Naive thymus-derived CD4-positive, alpha-beta T cell (primary cell): ENCODE results near the gene GABRB3. TPM values are rescaled to one million over a fixed set of nuclear protein-coding genes. Genes with fewer than 3 reads are reported as not detected.

Source experiments
- ATAC-seq: fragments of 150-1000 bp; cut with Tn5 transposase; 2 replicates; pipeline ENCODE4 v1.10.0; 2021; ENCODE audit warnings: mild to moderate bottlenecking, moderate library complexity
- CTCF ChIA-PET: fragments of 350-600 bp; sonication (Branson Sonifier 250); formaldehyde crosslinking; loops from one replicate; lab custom pipeline; 2021; ENCODE audit warnings: antibody characterized with exemption; lab: Charles Lee
- POLR2A ChIA-PET: fragments of 350-600 bp; sonication (Branson Sonifier 250); formaldehyde crosslinking; loops from one replicate; lab custom pipeline; 2021; ENCODE audit warnings: antibody characterized with exemption, inconsistent platforms; lab: Charles Lee
- DNase-seq, 9 donors: peaks; one replicate each; pipeline versions ENCODE4 v3.0.0 to v3.0.0-alpha.2; 2020 to 2022; ENCODE audit warnings: mixed read lengths in 1 of 9
- H3K27ac ChIP-seq: one replicate; pipeline ENCODE4 v1.7.0; 2013; ENCODE audit warnings: mild to moderate bottlenecking, low read depth, low read length, moderate library complexity
- H3K27me3 ChIP-seq, 2 donors: one replicate each; pipeline ENCODE4 v1.7.0; 2013; ENCODE audit warnings: low read length in 2 of 2, mild to moderate bottlenecking in 2 of 2, moderate library complexity in 2 of 2; ENCODE audit not compliant: control insufficient read depth in 2 of 2, insufficient read depth in 2 of 2
- H3K36me3 ChIP-seq, 3 experiments: 1 replicate in 2 of 3; 2 replicates in 1 of 3; pipeline ENCODE4 v1.7.0; 2013; ENCODE audit warnings: low read length in 3 of 3, mild to moderate bottlenecking in 3 of 3, moderate library complexity in 1 of 3; ENCODE audit not compliant: insufficient read depth in 3 of 3, control insufficient read depth in 2 of 3
- H3K4me1 ChIP-seq, 2 donors: one replicate each; pipeline ENCODE4 v1.7.0; 2013; ENCODE audit warnings: low read length in 2 of 2, mild to moderate bottlenecking in 2 of 2, moderate library complexity in 1 of 2; ENCODE audit not compliant: control insufficient read depth in 2 of 2, insufficient read depth in 2 of 2
- H3K4me3 ChIP-seq: 2 replicates; pipeline ENCODE4 v1.7.0; 2013; ENCODE audit warnings: mild to moderate bottlenecking, low read length
- H3K9me3 ChIP-seq, 3 experiments: 1 replicate in 2 of 3; 2 replicates in 1 of 3; pipeline ENCODE4 v1.7.0; 2013; ENCODE audit warnings: low read length in 3 of 3; ENCODE audit not compliant: control insufficient read depth in 2 of 3
- H3K27ac Mint-ChIP-seq, 9 donors: one replicate each; pipeline ENCODE4 v1.8.0; 2020 to 2022; ENCODE audit warnings: mixed read lengths in 9 of 9, mild to moderate bottlenecking in 8 of 9, moderate library complexity in 5 of 9, inconsistent platforms in 2 of 9
- H3K27me3 Mint-ChIP-seq, 5 donors: one replicate each; pipeline ENCODE4 v1.8.0; 2021 to 2022; ENCODE audit warnings: mixed read lengths in 5 of 5, mild to moderate bottlenecking in 1 of 5
- H3K36me3 Mint-ChIP-seq, 5 donors: one replicate each; pipeline ENCODE4 v1.8.0; 2020 to 2022; ENCODE audit warnings: mixed read lengths in 5 of 5, mild to moderate bottlenecking in 3 of 5, inconsistent platforms in 1 of 5
- H3K4me1 Mint-ChIP-seq, 7 donors: one replicate each; pipeline ENCODE4 v1.8.0; 2020 to 2022; ENCODE audit warnings: mixed read lengths in 7 of 7, mild to moderate bottlenecking in 3 of 7, inconsistent platforms in 1 of 7
- H3K4me3 Mint-ChIP-seq, 10 donors: one replicate each; pipeline ENCODE4 v1.8.0; 2020 to 2022; ENCODE audit warnings: mild to moderate bottlenecking in 10 of 10, mixed read lengths in 10 of 10, moderate library complexity in 6 of 10, inconsistent platforms in 2 of 10
- H3K9me3 Mint-ChIP-seq, 11 donors: one replicate each; pipeline ENCODE4 v1.8.0; 2020 to 2022; ENCODE audit warnings: mixed read lengths in 11 of 11, mild to moderate bottlenecking in 4 of 11, inconsistent platforms in 1 of 11, moderate library complexity in 1 of 11
- intact Hi-C, 2 donors: fragments of 100-400 bp; cut with micrococcal nuclease; formaldehyde crosslinking; loops; one replicate each; pipeline ENCODE4 v1.15.1; 2023
- polyA plus RNA-seq, 2 donors: library from polyadenylated mRNA; unstranded; fragments of 300-500 nt; fragmentation: Illumina TruSeq; gene quantifications; one replicate each; pipeline ENCODE4 v1.2.3, GENCODE V29; 2021
- total RNA-seq, 6 experiments: library from RNA in 5 of 6; stranded (reverse) in 5 of 6; gene quantifications; 1 replicate in 5 of 6; 2 replicates in 1 of 6; pipeline ENCODE4 v1.2.3 and lab custom pipeline; 2021 to 2026

The GABRB3 gene
- total and polyA plus RNA-seq, 7 experiments from 2014 or later: 0.51 TPM; not detected in 6

- intact Hi-C loops: no loop called here
- Mint-ChIP-seq H3K4me3 (no peak overlapping the region), H3K27ac (no peak overlapping the region), H3K4me1 (no peaks in the 10 kb centered on the region), H3K27me3 (no peaks in the 10 kb centered on the region), H3K9me3 (peaks cover 11 to 29% (median 16%) of the 10 kb centered on the region in 11 donors), H3K36me3 (no peaks in the 10 kb centered on the region)
- Histone ChIP-seq H3K27ac (no peak overlapping the region), H3K9me3 (no peaks in the 10 kb centered on the region), H3K27me3 (no peaks in the 10 kb centered on the region), H3K36me3 (no peaks in the 10 kb centered on the region), H3K4me1 (no peaks in the 10 kb centered on the region), H3K4me3 (no peak overlapping the region)
- no peak for DNase-seq
- POLR2A ChIA-PET: no interaction called here
- CTCF ChIA-PET: no interaction called here
- no peak for ATAC-seq
These were observed 142.0 kb downstream of the GABRB3 start for GRCh38 chr15:26630857-26631256.

- intact Hi-C loops: no loop called here
- DNase-seq: peak in 3 of 9 donors; percentile 1 to 38 (median 3)
These were observed 143.9 kb downstream of the GABRB3 start for GRCh38 chr15:26628879-26629529.

GRCh38 chr15:26628071-26628470 lies 144.8 kb downstream of the GABRB3 start:
- no peaks in the 10 kb centered on the region for H3K27me3 ChIP-seq
- CTCF ChIA-PET: no interaction called here
- peak overlapping the region in 1 of 10 donors; percentile 44 for H3K4me3 Mint-ChIP-seq

More at GRCh38 chr15:26628879-26629529, 143.9 kb downstream of the GABRB3 start:
- Mint-ChIP-seq H3K27me3 (no peaks in the 10 kb centered on the region), H3K9me3 (peaks cover 5 to 33% (median 17%) of the 10 kb centered on the region in 11 donors), H3K27ac (no peak overlapping the region), H3K4me1 (no peaks in the 10 kb centered on the region), H3K4me3 (peak overlapping the region in 3 of 10 donors; percentile 30 to 47 (median 44)), H3K36me3 (no peaks in the 10 kb centered on the region)
- H3K27me3 ChIP-seq: no peaks in the 10 kb centered on the region
- ATAC-seq: no peak
- no peaks in the 10 kb centered on the region for H3K36me3 ChIP-seq
- H3K9me3 ChIP-seq: no peaks in the 10 kb centered on the region
- H3K4me3 ChIP-seq: no peak overlapping the region
- no peak overlapping the region for H3K27ac ChIP-seq
- ChIA-PET CTCF (no interaction called here), POLR2A (no interaction called here)
- no peaks in the 10 kb centered on the region for H3K4me1 ChIP-seq

GRCh38 chr15:26624128-26624527 lies 148.7 kb downstream of the GABRB3 start:
- Mint-ChIP-seq H3K27me3 (no peaks in the 10 kb centered on the region), H3K36me3 (peaks cover 0 to 5% (median 0%) of the 10 kb centered on the region in 5 donors), H3K4me3 (no peak overlapping the region), H3K27ac (no peak overlapping the region), H3K9me3 (peaks cover 5 to 52% (median 23%) of the 10 kb centered on the region in 11 donors), H3K4me1 (no peaks in the 10 kb centered on the region)
- DNase-seq (no peak), ATAC-seq (no peak)
- intact Hi-C loops: no loop called here
- ChIA-PET POLR2A (no interaction called here), CTCF (no interaction called here)
- Histone ChIP-seq H3K27me3 (no peaks in the 10 kb centered on the region), H3K4me1 (no peaks in the 10 kb centered on the region), H3K4me3 (no peak overlapping the region), H3K27ac (no peak overlapping the region), H3K36me3 (no peaks in the 10 kb centered on the region), H3K9me3 (peaks cover 0 to 5% (median 0%) of the 10 kb centered on the region in 3 experiments)

More at GRCh38 chr15:26628071-26628470, 144.8 kb downstream of the GABRB3 start:
- Mint-ChIP-seq H3K27ac (no peak overlapping the region), H3K4me1 (no peaks in the 10 kb centered on the region), H3K9me3 (peaks cover 5 to 33% (median 17%) of the 10 kb centered on the region in 11 donors), H3K36me3 (no peaks in the 10 kb centered on the region), H3K27me3 (no peaks in the 10 kb centered on the region)
- intact Hi-C loops: no loop called here
- DNase-seq (no peak), ATAC-seq (no peak)
- Histone ChIP-seq H3K36me3 (no peaks in the 10 kb centered on the region), H3K27ac (no peak overlapping the region), H3K4me3 (no peak overlapping the region), H3K9me3 (peaks cover 0 to 5% (median 0%) of the 10 kb centered on the region in 3 experiments), H3K4me1 (no peaks in the 10 kb centered on the region)
- POLR2A ChIA-PET: no interaction called here

- ChIA-PET CTCF (no interaction called here), POLR2A (no interaction called here)
- peaks cover 0 to 5% (median 0%) of the 10 kb centered on the region in 5 donors for H3K36me3 Mint-ChIP-seq
- no peak overlapping the region for H3K27ac ChIP-seq
- no peaks in the 10 kb centered on the region for H3K27me3 Mint-ChIP-seq
- peaks cover 0 to 5% (median 0%) of the 10 kb centered on the region in 3 experiments for H3K9me3 ChIP-seq
- intact Hi-C loops: no loop called here
- no peaks in the 10 kb centered on the region for H3K4me1 ChIP-seq
- no peak for DNase-seq
- no peaks in the 10 kb centered on the region for H3K4me1 Mint-ChIP-seq
- no peak for ATAC-seq
- H3K27me3 ChIP-seq: no peaks in the 10 kb centered on the region
- no peak overlapping the region for H3K4me3 Mint-ChIP-seq
- H3K27ac Mint-ChIP-seq: no peak overlapping the region
- no peaks in the 10 kb centered on the region for H3K36me3 ChIP-seq
- peaks cover 4 to 44% (median 20%) of the 10 kb centered on the region in 11 donors for H3K9me3 Mint-ChIP-seq
- H3K4me3 ChIP-seq: no peak overlapping the region
These were observed 149.8 kb downstream of the GABRB3 start for GRCh38 chr15:26623071-26623470.

- intact Hi-C loops: no loop called here
- ChIA-PET CTCF (no interaction called here), POLR2A (no interaction called here)
- Mint-ChIP-seq H3K9me3 (peaks cover 3 to 32% (median 12%) of the 10 kb centered on the region in 11 donors), H3K27me3 (no peaks in the 10 kb centered on the region), H3K4me3 (no peak overlapping the region), H3K36me3 (peaks cover 0 to 5% (median 0%) of the 10 kb centered on the region in 5 donors), H3K4me1 (no peaks in the 10 kb centered on the region), H3K27ac (no peak overlapping the region)
- no peak for ATAC-seq
- H3K9me3 ChIP-seq: peaks cover 0 to 5% (median 0%) of the 10 kb centered on the region in 3 experiments
- no peak overlapping the region for H3K4me3 ChIP-seq
- H3K27me3 ChIP-seq: no peaks in the 10 kb centered on the region
- no peaks in the 10 kb centered on the region for H3K36me3 ChIP-seq
- no peak overlapping the region for H3K27ac ChIP-seq
- H3K4me1 ChIP-seq: no peaks in the 10 kb centered on the region
- DNase-seq: no peak
These were observed 151.1 kb downstream of the GABRB3 start for GRCh38 chr15:26621816-26622215.
